GM21576 (cell line): ENCODE data around the gene DCN.

Experiments
- ATAC-seq: cut with Tn5 transposase; IDR thresholded peaks from one replicate; pipeline ENCODE4 v1.9.1; 2021; ENCODE audit warnings: mild to moderate bottlenecking, moderate library complexity; ENCODE audit not compliant: unreplicated experiment

DCN gene

GRCh38 chr12:91188778-91189177 lies 6.2 kb upstream of the DCN start:
- ATAC-seq: no peak

GRCh38 chr12:91186156-91186555 lies 3.5 kb upstream of the DCN start:
- ATAC-seq: no peak

- no peak for ATAC-seq
These were observed 2.8 kb upstream of the DCN start for GRCh38 chr12:91185421-91185820.

GRCh38 chr12:91183551-91183950 lies 934 bp upstream of the DCN start:
- ATAC-seq: no peak

- no peak for ATAC-seq
These were observed 1.8 kb downstream of the DCN start for GRCh38 chr12:91180582-91181395.

- no peak for ATAC-seq
These were observed 2.6 kb downstream of the DCN start for GRCh38 chr12:91179966-91180561.

- ATAC-seq: no peak
These were observed 3.3 kb downstream of the DCN start for GRCh38 chr12:91179315-91179714.

- no peak for ATAC-seq
These were observed 3.8 kb downstream of the DCN start for GRCh38 chr12:91178781-91179180.

GRCh38 chr12:91178139-91178561 lies 4.5 kb downstream of the DCN start:
- ATAC-seq: no peak

GRCh38 chr12:91177381-91177780 lies 5.2 kb downstream of the DCN start:
- no peak for ATAC-seq

- no peak for ATAC-seq
These were observed 5.7 kb downstream of the DCN start for GRCh38 chr12:91176915-91177314.

GRCh38 chr12:91176358-91176757 lies 6.3 kb downstream of the DCN start:
- ATAC-seq: no peak

GRCh38 chr12:91173124-91173523 lies 9.5 kb downstream of the DCN start:
- ATAC-seq: no peak

- ATAC-seq: no peak
These were observed 10.5 kb downstream of the DCN start for GRCh38 chr12:91172096-91172495.

GRCh38 chr12:91171476-91171875 lies 11.1 kb downstream of the DCN start:
- ATAC-seq: no peak

- ATAC-seq: no peak
These were observed 19.5 kb downstream of the DCN start for GRCh38 chr12:91163116-91163515.

- no peak for ATAC-seq
These were observed 21.6 kb downstream of the DCN start for GRCh38 chr12:91161009-91161408.

GRCh38 chr12:91155990-91156389 lies 26.6 kb downstream of the DCN start:
- no peak for ATAC-seq

GRCh38 chr12:91154131-91154530 lies 28.5 kb downstream of the DCN start:
- no peak for ATAC-seq

GRCh38 chr12:91144053-91144452 lies 38.6 kb downstream of the DCN start:
- ATAC-seq: no peak

GRCh38 chr12:91143206-91143605 lies 39.4 kb downstream of the DCN start:
- no peak for ATAC-seq

- ATAC-seq: no peak
These were observed 40.4 kb downstream of the DCN start for GRCh38 chr12:91142221-91142631.
